Naive B cell (primary cell): Measurements from ENCODE around the gene RNF208. TPM values are rescaled to one million over a fixed set of nuclear protein-coding genes. Genes with fewer than 3 reads are reported as not detected.
A peak's percentile ranks its signal among the peaks of the same experiment; 100 is the strongest.
"Not testable (repeated sequence)": the region's sequence is repeated elsewhere in the genome, so short reads cannot be mapped to it uniquely, and the experiment has no call there.

Experiments used
- ATAC-seq, 2 donors: fragments of 150-1000 bp; cut with Tn5 transposase; 2 replicates each; pipeline ENCODE4 v1.10.0; 2021; ENCODE audit warnings: low read depth in 2 of 2, mild to moderate bottlenecking in 2 of 2, moderate library complexity in 2 of 2
- DNase-seq: peaks from one replicate; pipeline ENCODE4 v3.0.0; 2022
- H3K27ac Mint-ChIP-seq, 6 donors: one replicate each; pipeline ENCODE4 v1.8.0; 2020 to 2022; ENCODE audit warnings: mild to moderate bottlenecking in 6 of 6, mixed read lengths in 6 of 6, moderate library complexity in 5 of 6, inconsistent platforms in 2 of 6
- H3K27me3 Mint-ChIP-seq, 3 donors: one replicate each; pipeline ENCODE4 v1.8.0; 2021 to 2022; ENCODE audit warnings: mixed read lengths in 3 of 3, mild to moderate bottlenecking in 1 of 3
- H3K36me3 Mint-ChIP-seq, 2 donors: one replicate each; pipeline ENCODE4 v1.8.0; 2020 to 2022; ENCODE audit warnings: mixed read lengths in 2 of 2, inconsistent platforms in 1 of 2, mild to moderate bottlenecking in 1 of 2
- H3K4me1 Mint-ChIP-seq, 3 donors: one replicate each; pipeline ENCODE4 v1.8.0; 2020 to 2022; ENCODE audit warnings: mixed read lengths in 3 of 3, inconsistent platforms in 1 of 3, mild to moderate bottlenecking in 1 of 3, moderate library complexity in 1 of 3
- H3K4me3 Mint-ChIP-seq, 8 donors: one replicate each; pipeline ENCODE4 v1.8.0; 2020 to 2022; ENCODE audit warnings: mild to moderate bottlenecking in 8 of 8, mixed read lengths in 8 of 8, moderate library complexity in 8 of 8, inconsistent platforms in 2 of 8
- H3K9me3 Mint-ChIP-seq, 7 donors: one replicate each; pipeline ENCODE4 v1.8.0; 2020 to 2022; ENCODE audit warnings: mixed read lengths in 7 of 7, mild to moderate bottlenecking in 5 of 7, inconsistent platforms in 2 of 7, moderate library complexity in 1 of 7
- polyA plus RNA-seq, 6 donors: library from polyadenylated mRNA; unstranded; fragments of 300-500 nt; fragmentation: Illumina TruSeq; gene quantifications; one replicate each; pipeline ENCODE4 v1.2.3, GENCODE V29; 2021; ENCODE audit warnings: low read depth in 6 of 6

The RNF208 gene
- polyA plus RNA-seq, 6 donors from 2014 or later = 0.30 TPM; not detected in 5

- Mint-ChIP-seq H3K36me3 (peaks cover 0 to 6% of the 10 kb centered on the region in 2 donors), H3K4me3 (peak overlapping the region; percentile 74 to 90 (median 84)), H3K27ac (peak overlapping the region in 2 of 6 donors; percentile 93 to 96), H3K4me1 (peaks cover 21 to 30% (median 29%) of the 10 kb centered on the region in 3 donors), H3K27me3 (no peaks in the 10 kb centered on the region), H3K9me3 (no peaks in the 10 kb centered on the region)
- peak; percentile 27 to 28 for ATAC-seq
- DNase-seq = peak; percentile 79
Observed at GRCh38 chr9:137240318-137240840, 18.3 kb upstream of the RNF208 start.

- H3K36me3 Mint-ChIP-seq, ATAC-seq, H3K27me3 Mint-ChIP-seq, H3K9me3 Mint-ChIP-seq, DNase-seq: not testable (repeated sequence)
- Mint-ChIP-seq H3K4me1 (peaks cover 28 to 37% (median 36%) of the 10 kb centered on the region in 3 donors), H3K4me3 (peak overlapping the region; percentile 74 to 90 (median 84)), H3K27ac (peak overlapping the region in 3 of 6 donors; percentile 44 to 93 (median 68))
Observed at GRCh38 chr9:137239541-137240200, 17.6 kb upstream of the RNF208 start.

DNA sequence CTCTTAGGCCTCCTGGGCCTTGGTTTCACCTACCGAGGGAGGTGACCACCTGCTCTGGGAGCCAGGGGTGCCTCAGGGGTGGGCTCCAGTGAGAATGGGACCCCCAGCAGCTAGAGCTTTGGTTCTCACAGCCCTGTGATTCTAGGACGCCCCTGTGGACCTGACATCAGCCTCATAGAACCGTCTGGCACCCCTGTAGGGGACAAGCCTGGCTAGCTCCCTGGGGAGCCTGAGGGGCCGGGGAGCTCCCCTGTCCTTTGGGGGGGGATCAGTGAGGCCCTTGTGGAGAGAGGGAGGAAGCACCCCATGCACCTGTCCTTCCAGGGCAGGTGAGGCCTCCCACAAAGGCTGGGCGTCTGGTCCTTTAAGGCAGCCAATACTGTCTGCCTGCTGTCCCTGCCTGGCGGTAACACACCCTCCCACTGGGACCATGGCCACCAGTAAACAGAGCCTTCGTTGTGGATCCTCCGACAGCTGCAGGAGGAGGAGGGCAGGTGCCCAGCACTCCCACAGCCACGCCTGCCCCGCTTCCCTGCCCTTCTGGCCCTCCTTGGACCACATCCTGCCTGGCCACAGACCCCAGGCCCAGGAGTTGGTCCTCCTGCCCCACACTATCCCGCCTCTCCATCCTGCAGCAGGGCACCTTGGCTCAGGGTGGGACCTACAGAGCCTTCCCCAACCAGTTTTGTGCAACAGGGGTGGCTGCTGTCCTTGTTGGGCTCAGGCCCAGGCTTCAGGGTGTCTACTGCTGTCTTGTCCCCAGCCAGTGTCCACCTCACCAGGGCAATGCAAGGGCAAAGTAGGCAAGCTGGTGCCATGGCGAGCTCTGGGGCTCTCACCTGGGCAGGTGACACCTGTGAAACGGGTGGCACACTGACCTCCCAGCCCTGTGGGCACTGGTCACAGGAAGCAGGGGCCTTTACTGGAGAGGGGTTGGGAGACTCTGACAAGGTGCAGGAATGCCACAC, 16.0 kb upstream of the RNF208 start:
- H3K27ac Mint-ChIP-seq = peak overlapping the region in 5 of 6 donors; percentile 47 to 90 (median 64)

DNA sequence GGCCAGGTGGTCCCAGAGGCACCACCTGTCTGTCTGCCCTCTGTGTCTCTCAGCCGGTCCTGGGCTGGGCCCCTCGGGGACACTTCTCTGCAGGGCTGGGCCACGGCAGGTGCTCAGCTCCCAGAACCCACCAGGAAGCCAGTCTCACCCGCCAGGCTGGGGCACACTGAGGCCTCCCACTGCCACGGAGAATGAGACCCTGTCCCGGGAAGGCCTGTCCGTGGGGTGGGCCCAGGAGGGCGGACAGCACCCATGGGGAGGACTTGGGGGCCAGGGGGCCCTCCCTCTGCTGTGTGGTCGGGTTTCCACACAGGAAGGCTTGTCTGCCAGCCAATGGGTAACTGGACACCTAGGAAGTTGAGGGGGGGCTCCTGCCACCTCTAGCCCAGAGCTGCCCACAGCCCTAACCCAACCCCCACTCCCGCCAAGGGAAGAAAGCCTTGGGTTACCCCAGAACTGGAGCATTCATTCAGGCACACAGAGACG, 14.9 kb upstream of the RNF208 start:
- Mint-ChIP-seq H3K27me3 (peaks cover 0 to 8% (median 0%) of the 10 kb centered on the region in 3 donors), H3K27ac (peak overlapping the region in 2 of 6 donors; percentile 57 to 87), H3K4me1 (peaks cover 12 to 25% (median 24%) of the 10 kb centered on the region in 3 donors), H3K4me3 (peak overlapping the region in 4 of 8 donors; percentile 23 to 45 (median 36)), H3K36me3 (peaks cover 0 to 6% of the 10 kb centered on the region in 2 donors), H3K9me3 (no peaks in the 10 kb centered on the region)
- DNase-seq (no peak), ATAC-seq (no peak)

More for the DNA sequence above, 16.0 kb upstream of the RNF208 start:
- H3K36me3 Mint-ChIP-seq = peaks cover 0 to 6% of the 10 kb centered on the region in 2 donors
- no peaks in the 10 kb centered on the region for H3K9me3 Mint-ChIP-seq
- H3K4me1 Mint-ChIP-seq = peaks cover 23 to 34% (median 29%) of the 10 kb centered on the region in 3 donors
- ATAC-seq = no peak
- H3K4me3 Mint-ChIP-seq = peak overlapping the region in 5 of 8 donors; percentile 42 to 90 (median 75)
- peaks cover 0 to 8% (median 0%) of the 10 kb centered on the region in 3 donors for H3K27me3 Mint-ChIP-seq
- DNase-seq = no peak

- ATAC-seq = peak; percentile 32 to 35
- H3K4me3 Mint-ChIP-seq = peak overlapping the region in 6 of 8 donors; percentile 9 to 45 (median 25)
- H3K36me3 Mint-ChIP-seq = peaks cover 0 to 6% of the 10 kb centered on the region in 2 donors
- H3K27me3 Mint-ChIP-seq = peaks cover 0 to 8% (median 0%) of the 10 kb centered on the region in 3 donors
- peak overlapping the region in 3 of 6 donors; percentile 21 to 87 (median 57) for H3K27ac Mint-ChIP-seq
- H3K9me3 Mint-ChIP-seq = no peaks in the 10 kb centered on the region
- DNase-seq = peak; percentile 91
- H3K4me1 Mint-ChIP-seq = peaks cover 12 to 25% (median 24%) of the 10 kb centered on the region in 3 donors
Observed at GRCh38 chr9:137236238-137236935, 14.3 kb upstream of the RNF208 start.

DNA sequence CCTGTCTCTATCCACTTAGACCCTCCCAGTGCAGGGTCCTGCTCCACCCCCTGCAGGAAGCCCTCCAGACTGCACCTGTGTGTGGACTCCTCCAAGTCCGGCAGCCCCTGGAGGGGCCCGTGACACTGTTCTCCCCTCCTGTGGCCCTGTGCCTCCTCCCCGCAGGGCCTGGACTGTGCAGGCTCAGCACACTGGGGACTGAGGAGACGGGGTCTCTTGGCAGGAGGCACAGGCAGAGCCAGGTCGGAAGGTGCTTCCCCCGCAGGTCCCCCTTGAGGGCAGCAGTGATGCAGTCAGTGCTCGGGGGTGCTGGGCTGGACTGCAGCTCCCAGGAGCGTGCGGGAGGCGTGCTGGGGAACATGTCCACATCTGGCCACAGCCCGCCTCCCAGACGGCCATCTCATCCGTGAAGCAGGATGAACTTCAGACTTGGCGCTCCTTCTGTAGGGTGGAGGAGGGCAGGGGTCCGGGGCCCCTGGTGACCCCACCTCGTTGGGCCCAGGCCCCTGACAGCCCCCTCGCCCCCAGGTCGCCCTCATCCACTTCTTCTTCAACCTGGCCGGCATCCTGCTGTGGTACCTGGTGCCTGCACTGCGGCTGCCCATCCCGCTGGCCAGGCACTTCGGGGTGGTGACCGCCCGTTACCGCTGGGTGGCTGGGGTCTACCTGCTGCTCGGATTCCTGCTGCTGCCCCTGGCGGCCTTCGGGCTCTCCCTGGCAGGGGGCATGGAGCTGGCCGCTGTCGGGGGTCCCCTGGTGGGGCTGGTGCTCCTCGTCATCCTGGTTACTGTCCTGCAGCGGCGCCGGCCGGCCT, 13.6 kb upstream of the RNF208 start:
- Mint-ChIP-seq H3K4me1 (peaks cover 12 to 22% (median 20%) of the 10 kb centered on the region in 3 donors), H3K27ac (peak overlapping the region in 3 of 6 donors; percentile 59 to 87 (median 60)), H3K36me3 (no peaks in the 10 kb centered on the region), H3K9me3 (no peaks in the 10 kb centered on the region), H3K4me3 (peak overlapping the region in 1 of 8 donors; percentile 66), H3K27me3 (peaks cover 0 to 8% (median 0%) of the 10 kb centered on the region in 3 donors)
- DNase-seq (no peak), ATAC-seq (no peak)

GRCh38 chr9:137234758-137235423, 12.9 kb upstream of the RNF208 start:
- Mint-ChIP-seq H3K9me3 (no peaks in the 10 kb centered on the region), H3K27me3 (peaks cover 0 to 8% (median 0%) of the 10 kb centered on the region in 3 donors), H3K27ac (peak overlapping the region in 3 of 6 donors; percentile 59 to 87 (median 60)), H3K4me1 (peaks cover 12 to 21% (median 20%) of the 10 kb centered on the region in 3 donors), H3K36me3 (no peaks in the 10 kb centered on the region), H3K4me3 (peak overlapping the region in 6 of 8 donors; percentile 13 to 79 (median 42))
- DNase-seq (no peak), ATAC-seq (peak in 1 of 2 donors; percentile 28)

- DNase-seq = no peak
- H3K4me3 Mint-ChIP-seq = peak overlapping the region in 1 of 8 donors; percentile 66
- ATAC-seq = no peak
- H3K27me3 Mint-ChIP-seq = peaks cover 0 to 13% (median 0%) of the 10 kb centered on the region in 3 donors
- H3K9me3 Mint-ChIP-seq = no peaks in the 10 kb centered on the region
- peaks cover 12 to 20% (median 16%) of the 10 kb centered on the region in 3 donors for H3K4me1 Mint-ChIP-seq
- no peak overlapping the region for H3K27ac Mint-ChIP-seq
- H3K36me3 Mint-ChIP-seq = no peaks in the 10 kb centered on the region
Observed at GRCh38 chr9:137234055-137234697, 12.1 kb upstream of the RNF208 start.

DNA sequence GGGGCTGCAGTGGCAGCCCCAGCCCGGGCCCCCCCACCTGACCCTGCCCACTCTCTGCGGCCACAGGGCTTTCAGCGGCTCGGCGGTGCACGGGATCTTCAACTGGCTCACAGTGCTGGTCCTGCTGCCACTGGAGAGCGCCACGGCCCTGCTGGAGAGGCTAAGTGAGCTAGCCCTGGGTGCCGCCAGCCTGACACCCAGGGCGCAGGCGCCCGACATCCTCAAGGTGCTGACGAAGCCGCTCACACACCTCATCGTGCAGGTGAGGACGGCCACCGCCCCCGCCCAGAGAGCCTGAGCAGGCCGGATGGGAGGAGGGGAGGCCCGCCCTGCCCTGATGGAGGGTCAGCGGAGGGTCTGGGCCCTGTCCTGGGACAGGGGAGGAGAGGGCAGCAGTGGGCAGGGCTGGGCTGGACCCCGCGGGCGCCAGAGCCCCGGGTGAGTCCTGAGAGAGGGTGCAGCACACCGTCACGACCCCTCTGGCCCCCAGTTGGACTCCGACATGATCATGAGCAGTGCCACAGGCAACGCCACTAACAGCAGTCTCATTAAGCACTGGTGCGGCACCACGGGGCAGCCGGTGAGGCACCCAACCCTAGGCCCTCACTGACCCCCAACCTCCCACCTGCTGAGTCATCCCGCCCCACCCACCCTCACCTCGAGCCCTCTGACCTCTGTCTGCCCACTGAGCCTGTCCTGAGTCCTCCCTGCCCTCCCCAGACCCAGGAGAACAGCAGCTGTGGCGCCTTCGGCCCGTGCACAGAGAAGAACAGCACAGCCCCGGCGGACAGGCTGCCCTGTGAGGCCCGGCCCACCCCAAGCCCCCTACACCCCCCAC, 11.3 kb upstream of the RNF208 start:
- H3K27me3 Mint-ChIP-seq = peaks cover 0 to 17% (median 0%) of the 10 kb centered on the region in 3 donors
- no peak overlapping the region for H3K4me3 Mint-ChIP-seq
- H3K27ac Mint-ChIP-seq = no peak overlapping the region
- H3K36me3 Mint-ChIP-seq = no peaks in the 10 kb centered on the region
- H3K9me3 Mint-ChIP-seq = no peaks in the 10 kb centered on the region
- no peak for ATAC-seq
- H3K4me1 Mint-ChIP-seq = peaks cover 11 to 17% (median 12%) of the 10 kb centered on the region in 3 donors
- no peak for DNase-seq

- no peak for ATAC-seq
- H3K27me3 Mint-ChIP-seq = peaks cover 0 to 21% (median 5%) of the 10 kb centered on the region in 3 donors
- H3K36me3 Mint-ChIP-seq = no peaks in the 10 kb centered on the region
- H3K4me3 Mint-ChIP-seq = no peak overlapping the region
- H3K4me1 Mint-ChIP-seq = peaks cover 13 to 16% (median 15%) of the 10 kb centered on the region in 3 donors
- DNase-seq = no peak
- peaks cover 0 to 1% (median 0%) of the 10 kb centered on the region in 7 donors for H3K9me3 Mint-ChIP-seq
- no peak overlapping the region for H3K27ac Mint-ChIP-seq
Observed at GRCh38 chr9:137232510-137232909, 10.5 kb upstream of the RNF208 start.
